GM12875 (cell line): ENCODE data around the gene ISG20.
A peak's percentile ranks its signal among the peaks of the same experiment; 100 is the strongest.

Source experiments
- H3K4me3 ChIP-seq: one replicate; pipeline ENCODE4 v1.5.1; 2011; ENCODE audit warnings: low read depth, low read length, control low read depth
- CTCF ChIP-seq: IDR thresholded peaks from 2 replicates; pipeline ENCODE4 v1.5.1; 2011; ENCODE audit warnings: low read depth, mild to moderate bottlenecking, control low read depth, inconsistent platforms, low read length, moderate library complexity, borderline replicate concordance; ENCODE audit not compliant: insufficient read depth

ISG20 gene

GRCh38 chr15:88661041-88661700 is 22.4 kb downstream of the ISG20 start:
- no peak for TF ChIP-seq CTCF
- H3K4me3 ChIP-seq: no peak overlapping the region

- no peak for TF ChIP-seq CTCF
- no peak overlapping the region for H3K4me3 ChIP-seq
Measured at GRCh38 chr15:88661761-88662556, 23.1 kb downstream of the ISG20 start.

GRCh38 chr15:88663141-88663621 is 24.4 kb downstream of the ISG20 start:
- no peak overlapping the region for H3K4me3 ChIP-seq
- no peak for TF ChIP-seq CTCF

GRCh38 chr15:88664151-88664778 is 25.4 kb downstream of the ISG20 start:
- peak; percentile 41; the same call in 1 of the 2 replicates for TF ChIP-seq CTCF
- no peak overlapping the region for H3K4me3 ChIP-seq

GRCh38 chr15:88674661-88675060 is 35.8 kb downstream of the ISG20 start:
- no peak overlapping the region for H3K4me3 ChIP-seq
- no peak for TF ChIP-seq CTCF

GRCh38 chr15:88678755-88679154 is 39.9 kb downstream of the ISG20 start:
- no peak for TF ChIP-seq CTCF

More at GRCh38 chr15:88678755-88679154, 39.9 kb downstream of the ISG20 start:
- H3K4me3 ChIP-seq: no peak overlapping the region
